HepG2 (cell line): Measurements from ENCODE around the gene BMERB1. TPM values are rescaled to one million over a fixed set of nuclear protein-coding genes. Genes with fewer than 3 reads are reported as not detected.

Source experiments
- BHLHE40 ChIP-seq: IDR thresholded peaks from 2 replicates; pipeline ENCODE4 v1.6.1; 2011; ENCODE audit warnings: low read length, improper control_type of control experiment
- EED ChIP-seq: sonication (generic); formaldehyde crosslinking; IDR thresholded peaks from 2 replicates; pipeline ENCODE4 v1.5.0; 2020; ENCODE audit warnings: mild to moderate bottlenecking, missing genetic modification reagents
- FOSL2 ChIP-seq: sonication (generic); formaldehyde crosslinking; IDR thresholded peaks from 2 replicates; pipeline ENCODE4 v1.4.0; 2020; ENCODE audit warnings: missing genetic modification reagents
- HHEX ChIP-seq: IDR thresholded peaks from 2 replicates; pipeline ENCODE4 v1.6.1; 2016; ENCODE audit warnings: control low read depth
- HNRNPUL1 ChIP-seq: fragments of 200-400 bp; formaldehyde crosslinking; IDR thresholded peaks from 2 replicates; pipeline ENCODE4 v1.6.1; 2017; ENCODE audit warnings: low read depth, mild to moderate bottlenecking, low read length, moderate library complexity
- MBNL3 ChIP-seq: fragments of 250-450 bp; sonication (Bioruptor Pico); conservative IDR thresholded peaks from 2 replicates; pipeline ENCODE4 v1.8.0; 2022; ENCODE audit warnings: mild to moderate bottlenecking, inconsistent platforms
- MIXL1 ChIP-seq: IDR thresholded peaks from 2 replicates; pipeline ENCODE4 v1.6.1; 2016
- MXD4 ChIP-seq: IDR thresholded peaks from 2 replicates; pipeline ENCODE4 v1.6.1; 2016; ENCODE audit warnings: mild to moderate bottlenecking, missing biosample characterization, missing genetic modification reagents
- NFE2L1 ChIP-seq: sonication (generic); formaldehyde crosslinking; IDR thresholded peaks from 2 replicates; pipeline ENCODE4 v1.4.0; 2020; ENCODE audit warnings: missing genetic modification reagents, mild to moderate bottlenecking, borderline replicate concordance
- NFKB2 ChIP-seq: sonication (generic); formaldehyde crosslinking; IDR thresholded peaks from 2 replicates; pipeline ENCODE4 v1.4.0; 2020; ENCODE audit warnings: missing genetic modification reagents, borderline replicate concordance
- NR0B2 ChIP-seq: sonication (generic); formaldehyde crosslinking; IDR thresholded peaks from 2 replicates; pipeline ENCODE4 v1.4.0; 2020; ENCODE audit warnings: mild to moderate bottlenecking, missing genetic modification reagents
- PCBP1 ChIP-seq: fragments of 200-400 bp; formaldehyde crosslinking; IDR thresholded peaks from 2 replicates; pipeline ENCODE4 v1.6.1; 2017; ENCODE audit warnings: mild to moderate bottlenecking, low read depth, low read length, borderline replicate concordance
- TBP ChIP-seq: sonication (generic); formaldehyde crosslinking; IDR thresholded peaks from 2 replicates; pipeline ENCODE4 v1.5.0; 2020; ENCODE audit warnings: missing genetic modification reagents
- TBX2 ChIP-seq: sonication (generic); formaldehyde crosslinking; IDR thresholded peaks from 2 replicates; pipeline ENCODE4 v1.5.0; 2020; ENCODE audit warnings: missing genetic modification reagents, mild to moderate bottlenecking, borderline replicate concordance
- TGIF2 ChIP-seq: IDR thresholded peaks from 2 replicates; pipeline ENCODE4 v1.6.1; 2016; ENCODE audit warnings: control low read depth, missing compliant biosample characterization
- TP53 ChIP-seq: sonication (generic); formaldehyde crosslinking; conservative IDR thresholded peaks from 2 replicates; pipeline ENCODE4 v1.4.0; 2020; ENCODE audit warnings: missing genetic modification reagents
- ZBTB10 ChIP-seq: sonication (generic); formaldehyde crosslinking; IDR thresholded peaks from 2 replicates; pipeline ENCODE4 v1.4.0; 2020; ENCODE audit warnings: missing genetic modification reagents, borderline replicate concordance
- ZNF10 ChIP-seq: sonication (generic); formaldehyde crosslinking; IDR thresholded peaks from 2 replicates; pipeline ENCODE4 v1.4.0; 2020; ENCODE audit warnings: mild to moderate bottlenecking, low read depth, missing genetic modification reagents, borderline replicate concordance
- ZNF121 ChIP-seq: sonication (generic); formaldehyde crosslinking; IDR thresholded peaks from 2 replicates; pipeline ENCODE4 v1.5.0; 2020; ENCODE audit warnings: mild to moderate bottlenecking, missing genetic modification reagents
- ZNF264 ChIP-seq: sonication (generic); formaldehyde crosslinking; IDR thresholded peaks from 2 replicates; pipeline ENCODE4 v1.4.0; 2020; ENCODE audit warnings: missing genetic modification reagents
- ZNF331 ChIP-seq: sonication (generic); formaldehyde crosslinking; IDR thresholded peaks from 2 replicates; pipeline ENCODE4 v1.4.0; 2020; ENCODE audit warnings: missing genetic modification reagents
- ZNF558 ChIP-seq: sonication (generic); formaldehyde crosslinking; IDR thresholded peaks from 2 replicates; pipeline ENCODE4 v1.9.0; 2022; ENCODE audit warnings: mild to moderate bottlenecking, missing genetic modification reagents, borderline replicate concordance
- ZNF564 ChIP-seq: sonication (generic); formaldehyde crosslinking; IDR thresholded peaks from 2 replicates; pipeline ENCODE4 v1.8.1; 2023; ENCODE audit warnings: mild to moderate bottlenecking, missing genetic modification reagents
- ZNF598 ChIP-seq: sonication (generic); formaldehyde crosslinking; IDR thresholded peaks from 2 replicates; pipeline ENCODE4 v1.5.1; 2020; ENCODE audit warnings: mild to moderate bottlenecking, missing genetic modification reagents, borderline replicate concordance
- ZNF616 ChIP-seq: sonication (generic); formaldehyde crosslinking; IDR thresholded peaks from 2 replicates; pipeline ENCODE4 v1.5.0; 2020; ENCODE audit warnings: low read depth, mild to moderate bottlenecking, missing genetic modification reagents
- ZNF75D ChIP-seq: sonication (generic); formaldehyde crosslinking; IDR thresholded peaks from 2 replicates; pipeline ENCODE4 v1.8.1; 2023; ENCODE audit warnings: missing genetic modification reagents, mild to moderate bottlenecking, borderline replicate concordance
- ZNF788 ChIP-seq: sonication (generic); formaldehyde crosslinking; IDR thresholded peaks from 2 replicates; pipeline ENCODE4 v1.5.0; 2020; ENCODE audit warnings: mild to moderate bottlenecking, missing genetic modification reagents, borderline replicate concordance
- polyA plus RNA-seq, 8 experiments: library from polyadenylated mRNA; depleted of rRNA in 3 of 8; stranded (reverse) in 7 of 8; unstranded in 1 of 8; fragments of >200 nt; fragmentation: Illumina TruSeq in 4 of 8; extraction: Trizol in 4 of 8; gene quantifications; 2 replicates each; pipeline versions ENCODE4 v1.2.1 to v1.2.3, GENCODE V29; 2011 to 2016; ENCODE audit warnings: low read depth in 4 of 8, missing spikeins in 1 of 8, mixed read lengths in 1 of 8; ENCODE audit not compliant: insufficient read depth in 1 of 8
- total RNA-seq, 5 experiments: library from RNA; depleted of rRNA; stranded (reverse); fragments of >200 nt; fragmentation: Illumina TruSeq; extraction: Trizol; gene quantifications; 2 replicates each; pipeline ENCODE4 v1.2.3, GENCODE V29; 2016; ENCODE audit warnings: low read depth in 1 of 5
- TF ChIP-seq, protein P1 (sequence below): sonication (generic); formaldehyde crosslinking; IDR thresholded peaks from 2 replicates; pipeline ENCODE4 v1.5.0; 2020; ENCODE audit warnings: missing genetic modification reagents, mild to moderate bottlenecking, borderline replicate concordance
- TF ChIP-seq, protein P2 (sequence below): sonication (generic); formaldehyde crosslinking; IDR thresholded peaks from 2 replicates; pipeline ENCODE4 v1.4.0; 2020; ENCODE audit warnings: mild to moderate bottlenecking, missing genetic modification reagents

Gene BMERB1
- total and polyA plus RNA-seq, 2 of the 13 experiments (the other 11 are each of a cell fraction or from before 2014, with no cell fraction given), result 1.4 TPM

DNA sequence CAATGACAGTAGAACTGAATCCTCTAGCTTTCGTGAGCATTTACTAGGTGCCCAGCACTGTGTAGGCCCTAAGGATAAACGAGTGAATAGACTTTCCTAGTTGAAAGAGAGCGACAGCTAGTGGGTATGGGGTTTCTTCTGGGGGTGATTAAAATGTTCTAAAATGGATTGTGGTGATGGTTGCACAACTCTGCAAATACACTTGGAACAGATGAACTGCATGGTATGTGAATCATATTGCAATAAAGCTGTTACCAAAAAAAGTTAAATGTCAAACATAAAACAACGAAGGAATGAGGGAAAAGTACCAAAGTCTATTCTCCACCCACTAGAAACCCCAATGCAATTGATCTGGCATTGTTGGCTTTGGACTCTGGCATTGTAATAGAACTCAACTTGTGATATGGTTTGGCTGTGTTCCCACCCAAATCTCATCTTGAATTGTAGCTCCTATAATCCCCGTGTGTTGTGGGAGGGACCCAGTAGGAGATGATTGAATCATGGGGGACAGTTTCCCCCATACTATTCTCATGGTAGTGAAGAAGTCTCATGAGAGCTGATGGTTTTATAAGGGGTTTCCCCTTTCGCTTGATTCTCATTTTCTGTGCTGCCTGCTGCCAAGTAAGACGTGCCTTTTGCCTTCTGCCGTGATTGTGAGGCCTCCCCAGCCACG lies 138.1 kb downstream of the BMERB1 start (continued):
- TF ChIP-seq FOSL2 (CRISPR knock-in tag) (peak; percentile 40; the same call in 1 of the 2 replicates), ZNF264 (CRISPR knock-in tag) (no peak), ZNF564 (CRISPR knock-in tag) (no peak), NFE2L1 (CRISPR knock-in tag) (no peak), EED (CRISPR knock-in tag) (no peak), NFKB2 (CRISPR knock-in tag) (no peak), ZNF75D (no peak), BHLHE40 (no peak), ZNF616 (CRISPR knock-in tag) (no peak), NR0B2 (CRISPR knock-in tag) (no peak), TP53 (no peak), PCBP1 (no peak), MXD4 (CRISPR knock-in tag) (no peak), HNRNPUL1 (no peak), ZNF10 (CRISPR knock-in tag) (no peak), ZNF788 (CRISPR knock-in tag) (no peak), TBX2 (no peak; the same call in 1 of the 2 replicates), ZNF598 (CRISPR knock-in tag) (no peak), TGIF2 (no peak), ZNF331 (CRISPR knock-in tag) (peak; percentile 11; the same call in 1 of the 2 replicates), ZNF558 (CRISPR knock-in tag) (no peak), HHEX (no peak), ZNF121 (CRISPR knock-in tag) (no peak), MIXL1 (CRISPR knock-in tag) (peak; percentile 21; the same call in 1 of the 2 replicates), MBNL3 (CRISPR knock-in tag) (no peak), TBP (CRISPR knock-in tag) (no peak), ZBTB10 (CRISPR knock-in tag) (0 out of 2 replicates have a peak, but pooled peaks have one; percentile 33)
- TF ChIP-seq, protein P1, sequence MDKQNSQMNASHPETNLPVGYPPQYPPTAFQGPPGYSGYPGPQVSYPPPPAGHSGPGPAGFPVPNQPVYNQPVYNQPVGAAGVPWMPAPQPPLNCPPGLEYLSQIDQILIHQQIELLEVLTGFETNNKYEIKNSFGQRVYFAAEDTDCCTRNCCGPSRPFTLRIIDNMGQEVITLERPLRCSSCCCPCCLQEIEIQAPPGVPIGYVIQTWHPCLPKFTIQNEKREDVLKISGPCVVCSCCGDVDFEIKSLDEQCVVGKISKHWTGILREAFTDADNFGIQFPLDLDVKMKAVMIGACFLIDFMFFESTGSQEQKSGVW (CRISPR knock-in tag), result no peak
- TF ChIP-seq, protein P2, sequence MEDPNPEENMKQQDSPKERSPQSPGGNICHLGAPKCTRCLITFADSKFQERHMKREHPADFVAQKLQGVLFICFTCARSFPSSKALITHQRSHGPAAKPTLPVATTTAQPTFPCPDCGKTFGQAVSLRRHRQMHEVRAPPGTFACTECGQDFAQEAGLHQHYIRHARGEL, result no peak
